Endothelial cell of umbilical vein (primary cell): ENCODE results near the gene CDC23. TPM values are rescaled to one million over a fixed set of nuclear protein-coding genes. Genes with fewer than 3 reads are reported as not detected.

Source experiments
- BruUV-seq: library from RNA; stranded (reverse); fragments of 400-500 nt; replicated peaks from 2 replicates; lab custom pipeline; 2021; lab: Mats Ljungman, UMichigan
- CTCF ChIA-PET: fragments of 300-600, 350-600 bp; sonication (Branson Sonifier 250); formaldehyde crosslinking; loops from one replicate; lab custom pipeline; 2021; ENCODE audit warnings: antibody characterized with exemption, inconsistent platforms; lab: Charles Lee
- POLR2A ChIA-PET: fragments of 300-600, 350-600 bp; sonication (Branson Sonifier 250); formaldehyde crosslinking; loops from one replicate; lab custom pipeline; 2021; ENCODE audit warnings: antibody characterized with exemption, inconsistent platforms; lab: Charles Lee
- DNase-seq: peaks from one replicate; pipeline ENCODE4 v3.0.0-alpha.2; 2011; ENCODE audit warnings: low read depth, low spot score
- FAIRE-seq: peaks from 2 replicates; lab custom pipeline; 2011; peaks lifted over from hg19 to GRCh38; lab: Jason Lieb, UNC
- H2AFZ ChIP-seq: 2 replicates; pipeline ENCODE4 v1.6.0; 2012; ENCODE audit warnings: low read depth, low read length, control low read depth, inconsistent platforms
- H3K27ac ChIP-seq: 2 replicates; pipeline ENCODE4 v1.5.1; 2011; ENCODE audit warnings: low read depth, mild to moderate bottlenecking, control low read depth, low read length, moderate library complexity; ENCODE audit not compliant: insufficient read depth
- H3K27me3 ChIP-seq, 2 experiments: 2 replicates each; pipeline versions ENCODE4 v1.6.0 to v1.6.1; 2011; ENCODE audit warnings: low read length in 2 of 2, mixed read lengths in 1 of 2; ENCODE audit not compliant: control insufficient read depth in 2 of 2, insufficient read depth in 2 of 2
- H3K36me3 ChIP-seq, 2 experiments: 2 replicates in 1 of 2; 3 replicates in 1 of 2; pipeline ENCODE4 v1.5.1; 2011; ENCODE audit warnings: low read length in 2 of 2, mild to moderate bottlenecking in 1 of 2, moderate library complexity in 1 of 2; ENCODE audit not compliant: control insufficient read depth in 2 of 2, insufficient read depth in 2 of 2; ENCODE audit errors: extremely low read depth in 1 of 2
- H3K4me1 ChIP-seq: 3 replicates; pipeline ENCODE4 v1.5.1; 2011; ENCODE audit warnings: mild to moderate bottlenecking, low read length; ENCODE audit not compliant: control insufficient read depth, insufficient read depth; ENCODE audit errors: extremely low read depth
- H3K4me2 ChIP-seq: 2 replicates; pipeline ENCODE4 v1.6.1; 2011; ENCODE audit warnings: low read length, control low read depth, mixed read lengths; ENCODE audit not compliant: insufficient read depth
- H3K4me3 ChIP-seq, 3 experiments: fragments of 200-600 bp in 1 of 3; sonication (generic), shearing (Covaris generic) in 1 of 3; replicated peaks in 1 of 3; 2 replicates each; pipeline ENCODE4 v1.5.1; 2011 to 2016; ENCODE audit warnings: control low read depth in 3 of 3, low read length in 3 of 3, mild to moderate bottlenecking in 2 of 3, inconsistent platforms in 1 of 3, low read depth in 1 of 3, moderate library complexity in 1 of 3; ENCODE audit not compliant: insufficient read depth in 1 of 3
- H3K79me2 ChIP-seq: 2 replicates; pipeline ENCODE4 v1.6.0; 2012; ENCODE audit warnings: low read length, inconsistent platforms; ENCODE audit not compliant: control insufficient read depth, insufficient read depth
- H3K9ac ChIP-seq: replicated peaks from 2 replicates; pipeline ENCODE3; 2011; ENCODE audit warnings: low read length, control low read depth; ENCODE audit not compliant: insufficient read depth; ENCODE audit errors: extremely low read depth
- H3K9me1 ChIP-seq: replicated peaks from 3 replicates; pipeline ENCODE4 v1.6.0; 2011; ENCODE audit warnings: mild to moderate bottlenecking, low read length; ENCODE audit not compliant: control insufficient read depth, insufficient read depth; ENCODE audit errors: extremely low read depth
- H3K9me3 ChIP-seq: replicated peaks from 2 replicates; pipeline ENCODE4 v1.5.1; 2012; ENCODE audit warnings: low read length, inconsistent platforms; ENCODE audit not compliant: control insufficient read depth, insufficient read depth
- H4K20me1 ChIP-seq: replicated peaks from 2 replicates; pipeline ENCODE3; 2011; ENCODE audit warnings: mild to moderate bottlenecking, low read length; ENCODE audit not compliant: control insufficient read depth, insufficient read depth; ENCODE audit errors: extremely low read depth
- EZH2 ChIP-seq: IDR thresholded peaks from 2 replicates; pipeline ENCODE4 v1.6.1; 2012; ENCODE audit warnings: borderline replicate concordance, low read depth, mild to moderate bottlenecking, moderate library complexity, low read length, inconsistent platforms; ENCODE audit not compliant: severe bottlenecking
- FOS ChIP-seq: IDR thresholded peaks from 2 replicates; pipeline ENCODE4 v1.6.1; 2011; ENCODE audit warnings: mild to moderate bottlenecking, low read length, moderate library complexity, borderline replicate concordance; ENCODE audit not compliant: insufficient read depth
- GATA2 ChIP-seq: IDR thresholded peaks from 2 replicates; pipeline ENCODE4 v1.7.0; 2011; ENCODE audit warnings: low read depth, mild to moderate bottlenecking, moderate library complexity, mixed read lengths, low read length; ENCODE audit not compliant: insufficient read length, insufficient read depth
- JUN ChIP-seq: IDR thresholded peaks from 2 replicates; pipeline ENCODE4 v1.6.1; 2011; ENCODE audit warnings: borderline replicate concordance, low read depth; ENCODE audit not compliant: insufficient read length, insufficient read depth
- POLR2A ChIP-seq: IDR thresholded peaks from 2 replicates; pipeline ENCODE4 v1.6.1; 2012; ENCODE audit warnings: low read depth, mild to moderate bottlenecking, control low read depth, low read length
- POLR2AphosphoS5 ChIP-seq: IDR thresholded peaks from 2 replicates; pipeline ENCODE4 v1.6.1; 2012; ENCODE audit warnings: low read depth, mild to moderate bottlenecking, control low read depth, low read length, moderate library complexity; ENCODE audit not compliant: insufficient read depth
- dilution Hi-C: fragments of 300-500 bp; cut with MboI; formaldehyde crosslinking; loops from one replicate; pipeline ENCODE4 v1.15.0; 2019; ENCODE audit warnings: low sequenced_read_pairs; ENCODE audit not compliant: extremely low pct_ligation_motif_present
- intact Hi-C: fragments of 100-400 bp; cut with micrococcal nuclease; formaldehyde crosslinking; loops from one replicate; pipeline ENCODE4 v1.10.0; 2022
- polyA plus RNA-seq, 4 experiments: library from polyadenylated mRNA; depleted of rRNA in 3 of 4; stranded (reverse) in 3 of 4; unstranded in 1 of 4; fragments of >200 nt; gene quantifications; 2 replicates each; pipeline versions ENCODE4 v1.2.1 to v1.2.3, GENCODE V29; 2011 to 2012; ENCODE audit warnings: missing spikeins in 1 of 4
- total RNA-seq: library from RNA; stranded (reverse); gene quantifications from 2 replicates; pipeline ENCODE4 v1.2.3, GENCODE V29; 2021
- TF ChIP-seq, protein P1 (sequence below), 2 donors: IDR thresholded peaks; 1 replicate in 1 of 2; 2 replicates in 1 of 2; pipeline ENCODE4 v1.5.1; 2011; ENCODE audit warnings: low read length in 2 of 2, mild to moderate bottlenecking in 2 of 2, moderate library complexity in 2 of 2, control low read depth in 1 of 2, inconsistent platforms in 1 of 2, low read depth in 1 of 2; ENCODE audit not compliant: insufficient read depth in 1 of 2; ENCODE audit errors: extremely low read depth in 1 of 2
- TF ChIP-seq, protein P2 (sequence below): IDR thresholded peaks from 2 replicates; pipeline ENCODE4 v1.6.1; 2011; ENCODE audit not compliant: insufficient read depth, insufficient read length

Gene CDC23
- total and polyA plus RNA-seq, 2 donors (not counting 3 experiments of a cell fraction or from before 2014, with no cell fraction given) = 28.5 to 41.2 TPM

DNA sequence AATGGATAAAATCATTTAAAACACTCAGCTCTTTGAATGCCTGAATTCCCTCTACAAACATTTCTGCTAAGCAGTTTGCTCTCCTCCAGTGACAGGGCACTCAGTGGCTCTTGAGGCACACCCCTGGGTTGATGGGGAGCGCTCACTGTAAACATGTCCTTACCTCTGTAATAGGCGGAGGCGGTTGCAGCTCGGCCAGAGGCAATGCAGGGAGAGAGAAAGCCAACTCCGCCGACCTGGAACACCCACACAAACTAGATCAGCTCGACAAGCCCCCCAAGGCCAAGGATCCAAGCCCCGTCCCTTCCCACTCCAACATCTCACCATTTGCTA lies 329 bp downstream of the CDC23 start:
- H3K27ac ChIP-seq = peak overlapping the region; percentile 77
- ChIA-PET POLR2A (no interaction called here), CTCF (interaction anchor here (1.0 to 1.9 kb wide), 3 partner anchors 11 to 139 kb away, joined by 3 to 10 read pairs (median 4); partner anchors contain the start of gene KDM3B)
- no peak for TF ChIP-seq EZH2
- TF ChIP-seq, protein P1, sequence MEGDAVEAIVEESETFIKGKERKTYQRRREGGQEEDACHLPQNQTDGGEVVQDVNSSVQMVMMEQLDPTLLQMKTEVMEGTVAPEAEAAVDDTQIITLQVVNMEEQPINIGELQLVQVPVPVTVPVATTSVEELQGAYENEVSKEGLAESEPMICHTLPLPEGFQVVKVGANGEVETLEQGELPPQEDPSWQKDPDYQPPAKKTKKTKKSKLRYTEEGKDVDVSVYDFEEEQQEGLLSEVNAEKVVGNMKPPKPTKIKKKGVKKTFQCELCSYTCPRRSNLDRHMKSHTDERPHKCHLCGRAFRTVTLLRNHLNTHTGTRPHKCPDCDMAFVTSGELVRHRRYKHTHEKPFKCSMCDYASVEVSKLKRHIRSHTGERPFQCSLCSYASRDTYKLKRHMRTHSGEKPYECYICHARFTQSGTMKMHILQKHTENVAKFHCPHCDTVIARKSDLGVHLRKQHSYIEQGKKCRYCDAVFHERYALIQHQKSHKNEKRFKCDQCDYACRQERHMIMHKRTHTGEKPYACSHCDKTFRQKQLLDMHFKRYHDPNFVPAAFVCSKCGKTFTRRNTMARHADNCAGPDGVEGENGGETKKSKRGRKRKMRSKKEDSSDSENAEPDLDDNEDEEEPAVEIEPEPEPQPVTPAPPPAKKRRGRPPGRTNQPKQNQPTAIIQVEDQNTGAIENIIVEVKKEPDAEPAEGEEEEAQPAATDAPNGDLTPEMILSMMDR (IDR thresholded peaks at IDR 0.05; ENCODE audit: extremely low read depth in 1 of 2, insufficient read depth in 1 of 2, low read depth in 1 of 2, low read length in 2 of 2) = no peak
- TF ChIP-seq POLR2AphosphoS5 = no peak
- TF ChIP-seq, protein P2, sequence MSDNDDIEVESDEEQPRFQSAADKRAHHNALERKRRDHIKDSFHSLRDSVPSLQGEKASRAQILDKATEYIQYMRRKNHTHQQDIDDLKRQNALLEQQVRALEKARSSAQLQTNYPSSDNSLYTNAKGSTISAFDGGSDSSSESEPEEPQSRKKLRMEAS = no peak
- TF ChIP-seq FOS = no peak
- no peak for TF ChIP-seq GATA2
- TF ChIP-seq JUN = no peak
- TF ChIP-seq POLR2A = no peak
- peaks cover 11% of the 10 kb centered on the region for H3K4me1 ChIP-seq
- H3K4me3 ChIP-seq = peak overlapping the region; percentile 46 to 71 (median 61)
- DNase-seq = no peak
- no peaks in the 10 kb centered on the region for H3K36me3 ChIP-seq
- H3K79me2 ChIP-seq = peaks cover 43% of the 10 kb centered on the region
- peak overlapping the region; percentile 91 for H3K9ac ChIP-seq
- H3K9me3 ChIP-seq = no peaks in the 10 kb centered on the region
- intact Hi-C loops (loop anchor here (1.0 kb wide), 1 partner anchor 33 kb away; the partner anchor contains the start of gene KIF20A), dilution Hi-C loops (no loop called here)
- H3K4me2 ChIP-seq = peak overlapping the region; percentile 84
- H4K20me1 ChIP-seq = no peaks in the 10 kb centered on the region
- no peak for FAIRE-seq
- H3K27me3 ChIP-seq = no peaks in the 10 kb centered on the region
- H3K9me1 ChIP-seq = no peaks in the 10 kb centered on the region
- peak overlapping the region; percentile 96 for H2AFZ ChIP-seq
- BruUV-seq = TSS peak; percentile 62
